GM18907 (cell line): ENCODE data around the gene S1PR2.
"Not testable (repeated sequence)": the region's sequence is repeated elsewhere in the genome, so short reads cannot be mapped to it uniquely, and the experiment has no call there.

Experiments used
- ATAC-seq: cut with Tn5 transposase; IDR thresholded peaks from one replicate; pipeline ENCODE4 v1.9.1; 2021; ENCODE audit warnings: mild to moderate bottlenecking, moderate library complexity; ENCODE audit not compliant: unreplicated experiment

Gene S1PR2

GRCh38 chr19:10192922-10193321 is 38.2 kb downstream of the S1PR2 start:
- no peak for ATAC-seq

GRCh38 chr19:10191347-10191746 is 39.8 kb downstream of the S1PR2 start:
- no peak for ATAC-seq

GRCh38 chr19:10190026-10190425 is 41.1 kb downstream of the S1PR2 start:
- ATAC-seq, result no peak

- ATAC-seq, result no peak
Measured at GRCh38 chr19:10189616-10190015, 41.5 kb downstream of the S1PR2 start.

- ATAC-seq, result no peak
Measured at GRCh38 chr19:10187315-10187714, 43.8 kb downstream of the S1PR2 start.

- ATAC-seq, result no peak
Measured at GRCh38 chr19:10184636-10185035, 46.5 kb downstream of the S1PR2 start.

- ATAC-seq, result no peak
Measured at GRCh38 chr19:10183926-10184325, 47.2 kb downstream of the S1PR2 start.

- no peak for ATAC-seq
Measured at GRCh38 chr19:10182847-10183246, 48.3 kb downstream of the S1PR2 start.

- ATAC-seq, result no peak
Measured at GRCh38 chr19:10182076-10182475, 49.1 kb downstream of the S1PR2 start.

- ATAC-seq, result no peak
Measured at GRCh38 chr19:10180459-10180858, 50.7 kb downstream of the S1PR2 start.

- ATAC-seq, result not testable (repeated sequence)
Measured at GRCh38 chr19:10180024-10180423, 51.1 kb downstream of the S1PR2 start.

GRCh38 chr19:10173527-10173926 is 57.6 kb downstream of the S1PR2 start:
- no peak for ATAC-seq
